GM21723 (cell line): Measurements from ENCODE around the gene HNRNPU.

Experiments used
- ATAC-seq: cut with Tn5 transposase; IDR thresholded peaks from one replicate; pipeline ENCODE4 v1.9.1; 2021; ENCODE audit warnings: mild to moderate bottlenecking, moderate library complexity; ENCODE audit not compliant: unreplicated experiment

HNRNPU gene

DNA sequence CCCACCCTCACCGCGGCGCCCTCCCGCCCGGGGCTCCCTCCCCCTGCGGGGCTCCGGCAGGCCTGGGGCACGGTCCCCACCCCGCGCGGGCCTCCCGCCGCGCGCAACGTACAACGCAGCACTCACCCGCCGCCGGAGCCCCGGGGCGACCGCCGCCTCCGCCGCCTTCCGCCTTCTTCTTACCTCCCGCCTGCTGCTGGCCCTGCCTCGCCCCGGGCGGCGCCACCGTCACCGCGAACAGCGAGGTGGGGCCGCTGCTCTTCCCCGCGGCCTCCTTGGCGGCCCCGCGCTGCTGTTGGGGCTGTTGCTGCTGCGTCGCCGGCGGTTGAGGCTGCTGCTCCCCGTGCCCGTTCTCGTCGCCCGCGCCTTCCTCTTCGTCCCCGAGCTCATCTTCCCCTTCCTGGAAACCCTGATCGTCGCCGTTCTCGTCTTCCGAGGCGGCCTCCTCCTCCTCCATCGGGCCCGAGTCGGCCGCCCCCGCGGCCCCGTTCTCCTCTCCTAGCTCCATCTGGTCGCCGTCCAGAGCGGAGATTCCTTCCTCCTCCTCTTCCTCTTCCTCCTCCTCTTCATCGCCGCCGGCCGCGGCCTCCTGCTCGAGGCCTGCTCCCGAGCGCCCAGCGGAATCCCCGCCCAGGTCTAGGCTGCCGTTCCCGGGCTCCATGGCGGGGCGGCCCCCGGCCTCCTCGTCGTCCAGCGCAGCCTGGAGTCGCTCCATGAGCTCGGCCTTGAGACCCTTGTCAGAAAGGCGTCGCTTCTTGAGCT, 671 bp downstream of the HNRNPU start:
- ATAC-seq, result peak; percentile 14

DNA sequence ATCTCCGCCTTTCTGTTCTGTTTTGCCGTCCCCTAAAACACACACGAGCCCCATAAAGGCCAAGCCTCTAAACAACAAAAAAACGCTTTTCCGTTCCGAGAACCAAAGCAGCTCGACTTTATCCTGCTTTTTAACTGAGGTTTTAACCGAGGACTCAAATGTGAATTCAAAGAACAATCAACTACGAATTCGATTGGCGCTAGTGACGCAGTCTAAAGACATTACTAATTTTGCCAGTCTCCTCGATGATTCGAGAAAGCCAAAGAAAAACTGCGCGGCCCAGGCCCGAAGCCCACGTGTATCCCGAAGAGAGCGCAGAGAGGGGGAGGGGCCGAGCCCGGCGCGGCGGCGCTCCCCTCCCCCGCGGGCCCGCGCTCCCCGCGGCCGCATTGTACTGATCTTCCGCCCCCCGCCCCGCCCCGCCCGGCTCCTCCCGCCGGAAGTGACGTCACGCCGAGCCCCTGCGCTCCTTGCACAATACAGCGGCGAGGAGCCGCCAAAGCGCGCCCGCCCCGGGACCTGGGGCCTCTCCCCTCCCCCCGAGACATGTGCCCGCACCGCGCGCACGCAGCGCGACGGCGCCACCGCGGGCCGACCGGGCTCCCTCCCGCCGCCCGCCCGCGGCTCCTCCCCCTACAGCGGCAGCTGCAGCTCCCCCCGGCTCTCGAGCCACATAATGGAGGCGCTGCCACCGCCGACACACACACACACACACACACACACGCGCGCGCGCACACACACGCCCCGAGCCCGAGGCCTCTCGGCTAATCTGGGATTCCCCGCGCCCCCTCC, 1.4 kb downstream of the HNRNPU start:
- ATAC-seq, result peak; percentile 62

DNA sequence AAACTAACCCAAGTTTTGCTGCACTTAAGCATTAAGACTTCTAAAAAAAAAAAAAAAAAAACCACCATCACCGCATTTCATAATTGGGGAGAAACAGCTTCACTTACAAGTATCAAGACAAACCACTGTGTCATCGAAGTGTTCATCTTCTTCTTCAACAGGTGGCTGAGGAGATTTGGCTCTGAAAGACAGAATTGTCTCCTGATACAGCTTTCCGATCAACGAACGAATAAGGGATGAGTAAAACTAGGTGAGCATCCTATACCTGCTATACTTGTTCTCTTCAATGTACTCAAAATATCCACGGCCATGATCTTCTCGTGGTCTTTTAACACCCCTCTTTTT, 2.0 kb downstream of the HNRNPU start:
- ATAC-seq, result no peak

DNA sequence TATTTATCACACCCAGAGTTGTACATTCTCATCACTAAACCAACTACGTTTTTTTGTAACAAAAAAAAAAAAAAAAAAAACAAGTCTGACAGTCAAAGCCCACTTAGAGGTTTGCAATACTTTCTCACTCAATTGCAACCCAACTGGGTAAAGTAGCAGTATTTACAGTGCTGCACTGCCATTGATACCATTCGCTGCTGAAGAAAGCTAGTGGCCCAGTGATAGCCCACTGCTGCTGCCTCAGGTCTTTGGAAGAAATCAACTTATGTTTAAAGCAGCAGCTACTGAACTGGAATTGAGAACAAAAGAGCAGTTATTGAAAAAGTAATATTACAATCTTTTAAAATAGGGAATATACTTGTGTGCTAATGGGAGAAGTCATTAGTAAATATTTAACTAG, 2.7 kb downstream of the HNRNPU start:
- no peak for ATAC-seq

DNA sequence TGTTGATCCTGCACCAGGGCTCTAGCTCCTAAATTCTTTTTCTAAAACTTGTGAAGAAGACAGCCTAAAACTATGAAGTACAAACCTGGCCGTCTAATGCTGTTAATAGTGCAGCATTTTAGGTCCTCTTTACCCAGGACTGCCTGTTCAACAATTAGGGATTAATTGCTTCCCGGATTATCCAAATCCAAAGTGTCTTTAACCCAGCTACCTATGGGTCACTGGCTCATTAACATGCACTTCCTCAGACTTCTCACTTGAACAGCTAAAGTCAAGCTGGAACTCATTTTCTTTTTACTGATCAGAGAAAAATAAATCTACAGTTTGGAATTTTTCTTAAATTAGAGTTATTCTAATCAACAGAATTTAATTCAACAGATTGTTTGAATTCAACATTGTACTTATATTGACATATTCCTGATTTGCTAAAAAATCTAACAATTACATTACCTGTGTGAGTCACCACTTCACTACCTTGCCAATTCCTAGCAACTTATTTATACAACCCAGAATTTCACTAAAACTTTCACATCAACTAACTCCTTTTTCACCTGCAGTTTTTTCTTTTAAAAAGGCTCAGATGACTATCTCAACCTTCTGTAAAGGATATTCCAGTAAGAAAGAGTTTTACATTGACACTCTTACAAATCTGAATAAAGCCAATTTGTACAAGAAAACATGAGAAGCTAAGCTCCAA, 3.3 kb downstream of the HNRNPU start:
- no peak for ATAC-seq

DNA sequence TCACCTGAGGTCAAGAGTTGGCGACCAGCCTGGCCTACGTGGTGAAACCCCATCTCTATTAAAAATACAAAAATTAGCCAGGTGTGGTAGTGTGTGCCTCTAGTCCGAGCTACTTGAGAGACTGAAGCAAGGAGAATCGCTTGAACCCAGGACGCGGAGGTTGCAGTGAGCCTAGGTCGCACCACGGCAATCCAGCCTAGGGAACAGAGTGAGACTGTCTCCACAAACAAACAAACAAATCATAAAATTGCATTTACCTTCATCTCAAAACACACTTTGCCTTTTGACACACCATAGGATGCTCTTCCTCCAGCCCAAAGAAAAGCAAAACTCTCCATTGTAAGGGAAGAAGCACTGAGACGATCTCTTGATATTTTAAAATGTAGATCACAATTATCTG, 4.3 kb downstream of the HNRNPU start:
- no peak for ATAC-seq

DNA sequence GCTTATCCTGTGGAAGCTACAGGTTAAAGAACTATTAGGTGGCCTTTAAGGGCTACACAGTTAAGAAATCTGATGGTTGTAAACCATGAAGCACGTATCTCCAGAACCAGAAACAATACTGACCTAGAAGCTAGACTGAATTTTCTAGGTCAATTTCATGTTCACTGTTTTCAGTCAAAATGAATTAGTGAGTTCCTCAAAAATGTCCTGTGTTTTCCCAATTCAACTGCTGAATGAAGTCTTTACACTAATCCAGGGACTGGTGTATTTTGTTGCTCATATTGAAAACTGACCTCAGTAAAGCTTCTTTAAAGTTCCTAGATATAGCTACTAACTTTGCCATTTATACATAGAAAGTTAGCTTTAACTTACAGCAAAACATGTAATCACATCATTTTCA, 6.0 kb downstream of the HNRNPU start:
- ATAC-seq, result no peak

DNA sequence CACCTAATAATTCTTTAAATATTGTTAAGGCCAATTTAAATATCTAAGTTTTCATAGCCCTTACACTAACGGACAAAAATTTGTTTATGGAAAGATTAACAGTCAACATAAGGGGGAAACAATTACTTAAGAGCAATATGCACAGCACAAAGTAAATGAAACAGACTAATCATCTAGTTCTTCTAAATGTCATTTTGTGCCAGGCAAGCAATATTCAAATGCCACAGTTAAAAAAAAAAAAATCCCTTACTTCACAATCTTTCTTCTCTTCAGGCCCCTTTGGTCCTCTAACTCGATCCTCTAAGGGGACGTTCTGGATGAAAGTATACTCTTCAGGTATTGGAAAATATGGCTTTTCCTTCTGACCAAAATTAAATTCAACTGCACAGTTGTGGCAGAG, 6.6 kb downstream of the HNRNPU start:
- ATAC-seq, result no peak

DNA sequence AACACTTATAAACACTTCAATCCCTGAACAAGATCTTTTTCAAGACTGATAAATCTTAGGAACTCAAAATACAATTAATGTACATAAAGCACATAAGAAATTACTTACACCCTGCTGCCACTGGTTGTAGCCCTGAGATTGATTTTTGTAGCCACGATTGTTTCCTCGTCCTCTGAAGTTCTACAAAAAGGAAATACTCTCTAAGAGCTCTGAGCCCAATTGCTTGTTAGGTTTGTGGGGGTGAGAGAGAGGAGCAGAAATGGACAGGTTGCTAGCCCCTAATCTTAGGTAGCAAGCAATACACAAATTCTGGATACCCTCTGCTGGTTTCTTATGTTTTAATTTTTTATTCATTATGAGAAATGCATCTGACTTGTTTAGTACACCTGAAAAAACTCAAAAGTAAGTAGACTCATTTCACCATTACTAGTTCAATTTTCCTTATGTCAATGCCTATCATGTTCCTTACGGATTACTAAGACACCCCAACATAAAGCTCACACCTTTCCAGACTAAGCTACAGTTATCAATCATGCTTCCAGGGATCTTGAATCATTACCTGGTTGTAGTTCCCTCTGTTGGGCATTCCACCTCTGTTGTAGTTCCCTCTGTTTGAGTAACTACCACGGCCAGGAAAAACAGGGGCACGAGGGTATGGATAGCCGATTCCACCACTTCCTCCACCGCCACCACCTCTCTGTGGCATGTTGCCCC, 9.3 kb downstream of the HNRNPU start:
- ATAC-seq, result no peak

DNA sequence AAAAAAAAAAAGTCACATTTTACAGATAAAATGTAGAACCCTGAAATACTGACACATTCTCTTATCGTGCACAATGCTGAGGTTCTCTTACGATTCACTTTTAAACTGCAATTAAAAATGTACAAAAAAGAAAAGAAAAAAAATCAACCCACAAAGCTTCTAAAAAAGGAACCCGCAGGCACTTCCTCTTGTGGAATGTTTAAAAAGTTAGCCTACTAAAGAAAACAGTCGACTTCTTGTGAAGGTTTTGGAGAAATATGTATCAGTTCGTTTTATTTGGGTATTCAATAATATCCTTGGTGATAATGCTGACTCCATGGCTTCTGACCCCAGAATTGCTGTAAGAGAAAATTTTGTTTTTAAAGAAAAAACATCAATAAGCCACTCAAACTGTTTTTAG, 10.2 kb downstream of the HNRNPU start:
- ATAC-seq, result no peak

DNA sequence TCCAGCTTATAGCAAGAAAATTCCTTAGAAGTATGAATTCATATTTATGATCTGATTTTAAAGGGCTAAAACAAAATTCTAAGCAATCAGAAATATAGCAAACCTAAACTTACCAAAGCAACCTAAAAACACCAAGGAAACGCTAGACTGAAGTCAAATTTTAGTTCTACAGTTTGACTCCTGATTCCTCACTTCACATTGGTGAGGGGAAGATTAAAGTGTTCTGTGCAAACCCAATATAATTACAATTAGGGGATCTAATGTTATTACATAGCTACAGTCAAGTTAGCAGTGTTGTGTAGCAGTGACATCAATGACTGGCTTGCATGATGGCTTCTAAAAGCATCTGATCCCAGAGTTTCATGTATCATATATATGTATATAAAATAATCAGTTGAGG, 11.6 kb downstream of the HNRNPU start:
- ATAC-seq, result no peak

DNA sequence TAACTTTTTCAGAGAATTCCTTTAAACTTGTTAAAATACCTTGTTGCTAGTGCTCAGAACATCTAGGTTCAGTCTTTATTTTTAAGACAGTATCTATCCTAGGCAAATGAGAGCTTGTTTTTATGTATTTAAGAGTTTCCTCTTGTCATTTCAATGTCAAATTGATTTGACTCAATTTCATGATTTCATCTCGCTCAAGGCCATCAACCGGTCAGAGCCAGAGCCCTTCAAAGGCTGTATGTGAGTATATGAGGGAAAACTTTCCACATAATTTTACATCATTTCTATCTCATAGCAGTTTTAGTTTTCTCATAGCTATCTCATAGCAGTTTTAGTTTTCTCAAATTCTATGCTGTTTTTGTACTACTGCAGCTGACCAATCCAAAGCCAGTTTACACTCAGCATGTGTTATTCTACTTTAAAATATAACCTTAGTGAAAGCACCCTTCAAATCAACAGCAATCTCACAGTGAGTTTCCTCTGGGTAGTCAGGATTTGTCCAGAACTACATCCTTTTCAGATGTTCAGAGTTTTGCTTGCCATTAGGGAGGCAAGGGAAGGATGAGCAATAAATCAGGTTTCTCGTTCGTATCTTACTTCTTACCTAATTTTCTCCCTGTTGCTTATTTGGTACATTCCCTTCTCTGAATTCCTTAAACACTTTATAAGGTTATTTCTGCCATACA, 12.7 kb downstream of the HNRNPU start:
- ATAC-seq, result no peak

DNA sequence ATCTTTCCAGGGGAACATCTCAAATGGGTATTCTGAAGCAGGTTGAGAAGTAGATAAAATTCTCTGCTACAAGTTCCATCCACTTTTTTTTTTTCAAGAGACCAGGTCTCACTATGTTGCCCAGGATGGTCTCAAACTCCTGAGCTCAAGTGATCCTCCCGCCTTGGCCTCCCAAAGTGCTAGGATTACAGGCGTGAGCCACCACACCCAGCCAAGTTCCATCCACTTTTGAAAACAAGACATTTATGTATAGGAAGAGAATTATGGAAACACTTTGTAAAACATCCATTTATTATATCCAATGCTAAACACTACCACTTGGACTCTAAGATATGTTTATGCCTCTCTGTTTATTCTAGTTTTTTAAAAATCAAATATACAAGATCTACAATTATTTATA, 13.4 kb downstream of the HNRNPU start:
- ATAC-seq, result no peak

DNA sequence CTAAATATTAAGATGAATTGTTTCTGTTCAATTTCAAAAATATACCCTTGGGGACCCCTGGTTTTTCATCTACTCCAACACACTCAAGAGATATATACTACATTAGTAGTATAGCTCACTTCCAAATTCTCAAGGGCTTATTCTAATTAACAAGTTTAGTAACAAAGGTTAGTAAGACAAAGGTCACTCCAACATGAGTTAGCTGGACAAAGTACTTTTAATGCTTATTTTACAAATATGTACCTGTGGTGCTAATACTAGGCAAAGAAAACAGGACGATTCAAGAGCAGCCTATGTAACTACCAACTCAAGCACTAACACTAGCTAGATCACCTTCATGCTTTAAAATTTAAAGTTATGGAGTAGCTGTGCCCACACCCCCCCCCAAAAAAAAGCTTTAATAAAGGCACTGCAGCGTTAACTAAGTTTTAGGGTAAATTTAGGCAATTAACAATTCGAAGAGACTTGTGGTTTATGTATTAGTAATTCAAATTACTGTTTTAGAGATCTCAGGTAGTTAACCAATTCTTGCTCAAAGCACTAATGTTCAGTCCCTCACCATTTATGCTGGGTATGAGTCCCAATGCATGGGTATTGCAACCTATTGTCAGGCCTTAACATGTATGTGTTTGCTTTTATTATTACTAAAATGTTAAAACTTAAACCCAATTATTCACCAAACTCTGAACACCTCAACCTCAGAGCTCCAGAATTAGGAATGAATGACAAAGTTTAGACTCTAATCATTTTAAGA, 14.1 kb downstream of the HNRNPU start:
- ATAC-seq, result no peak

DNA sequence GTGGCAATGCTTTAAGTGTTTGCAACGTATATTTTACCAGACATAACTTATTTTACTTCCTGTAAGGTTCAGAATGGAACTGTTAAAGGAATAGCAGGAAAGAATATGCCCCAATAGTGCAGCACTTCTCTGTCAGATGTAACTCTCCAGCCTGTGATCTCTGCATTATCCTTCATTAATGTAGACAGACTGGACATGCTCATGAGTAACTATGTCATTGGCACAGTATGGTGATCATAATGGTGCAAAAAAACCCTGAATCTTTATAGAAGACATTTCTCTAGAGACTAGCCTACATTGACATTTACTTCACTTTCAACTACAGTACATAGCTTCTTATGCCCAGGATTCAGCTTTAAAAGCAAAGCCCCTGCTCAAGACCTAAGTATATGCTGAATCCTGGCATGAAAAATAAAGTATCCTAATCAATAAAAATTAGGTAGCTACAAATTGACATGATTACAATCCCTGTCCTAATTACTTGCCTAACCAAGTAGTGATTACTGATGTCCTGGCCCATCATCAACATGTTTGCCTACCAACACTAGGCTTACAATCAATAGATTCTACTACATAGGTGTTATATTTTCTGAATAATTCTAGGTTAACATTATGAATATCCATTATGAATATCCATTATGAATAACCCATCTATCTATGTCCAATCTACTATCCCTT, 15.0 kb downstream of the HNRNPU start:
- ATAC-seq, result no peak

DNA sequence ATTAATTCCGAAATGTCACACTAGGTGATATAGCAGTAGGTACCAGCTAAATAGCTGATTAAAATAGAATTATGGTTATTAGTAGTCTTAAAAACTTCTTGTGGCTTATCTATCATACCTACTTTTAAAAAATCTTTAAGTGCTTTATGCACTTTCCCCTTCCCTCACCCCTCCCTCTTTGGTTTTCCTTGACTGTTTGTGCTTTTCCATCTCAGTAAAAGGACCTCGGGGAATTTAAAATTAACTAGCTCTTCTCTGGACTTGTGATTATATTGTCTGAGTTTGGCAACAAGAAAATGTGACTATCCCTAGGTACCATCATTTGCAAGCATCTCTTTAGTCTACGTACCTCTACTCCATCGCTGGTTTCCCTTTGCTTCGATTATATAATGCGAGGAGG, 17.7 kb downstream of the HNRNPU start:
- no peak for ATAC-seq

DNA sequence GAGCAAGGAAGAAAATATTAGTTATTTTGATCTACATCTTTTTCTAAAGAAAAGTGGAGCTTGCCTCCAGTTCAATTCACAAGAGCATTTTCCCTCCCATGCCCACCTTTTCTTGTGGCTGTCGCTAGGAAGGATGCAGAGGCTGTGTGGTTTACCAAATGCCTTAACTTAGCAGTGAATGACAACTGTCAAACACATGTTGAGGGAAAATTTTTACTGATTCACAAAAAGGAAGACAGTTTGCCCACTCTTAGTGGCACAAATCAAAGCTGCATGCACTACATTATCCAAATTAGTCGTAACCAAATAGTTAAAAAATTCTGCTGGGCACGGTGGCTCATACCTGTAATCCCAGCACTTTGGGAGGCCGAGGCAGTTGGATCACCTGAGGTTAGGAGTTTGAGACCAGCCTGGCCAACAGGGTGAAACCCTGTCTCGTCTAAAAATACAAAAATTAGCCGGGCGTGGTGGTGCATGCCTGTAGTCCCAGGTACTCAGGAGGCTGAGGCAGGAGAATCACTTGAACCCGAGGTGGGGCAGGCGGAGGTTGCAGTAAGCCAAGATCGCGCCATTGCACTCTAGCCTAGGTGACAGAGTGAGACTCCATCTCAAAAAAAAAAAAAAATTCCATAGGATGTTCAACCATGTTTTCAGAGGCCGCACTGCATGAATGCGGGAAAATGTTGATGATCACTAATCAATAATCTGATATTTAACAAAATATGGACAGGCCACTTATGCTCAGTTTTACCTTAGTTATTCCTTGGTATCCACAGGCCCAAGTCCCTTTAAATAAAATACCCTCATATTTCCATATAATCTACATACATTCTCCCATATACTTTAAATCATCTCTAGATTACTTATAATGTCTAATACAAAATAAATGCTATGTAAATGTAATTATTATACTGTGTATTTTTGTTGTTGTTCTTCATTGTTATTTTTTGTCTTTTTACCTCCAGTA, 19.9 kb downstream of the HNRNPU start:
- no peak for ATAC-seq
